ENCODE results near the gene AKAP13. TPM values are rescaled to one million over a fixed set of nuclear protein-coding genes. Genes with fewer than 3 reads are reported as not detected.

The AKAP13 gene
- total and polyA plus RNA-seq, 2 of the 8 experiments (the other 6 are each of a cell fraction or from before 2014, with no cell fraction given): 14.0 to 46.2 TPM

DNA sequence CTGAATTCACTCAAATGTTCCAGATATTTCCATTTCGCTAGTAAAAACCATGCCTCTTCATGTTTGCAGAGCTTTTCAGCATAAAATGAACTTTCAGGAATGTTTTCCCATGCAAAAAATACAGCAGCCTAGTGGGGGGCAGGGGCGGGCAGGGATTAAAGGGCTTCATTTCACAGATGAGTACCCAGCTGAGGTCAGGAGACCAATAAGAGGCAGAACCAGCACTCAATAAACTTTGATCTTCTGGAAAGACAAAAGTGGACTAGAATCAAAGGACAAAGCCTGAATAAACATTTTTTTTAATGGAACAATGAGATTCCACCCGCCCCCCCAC, 406.3 kb downstream of the AKAP13 start:
- H3K23me2 ChIP-seq (ENCODE audit: low read depth, low read length): no peaks in the 10 kb centered on the region
- H3K79me2 ChIP-seq (ENCODE audit: control insufficient read depth in 1 of 2, insufficient read depth in 2 of 2, low read length in 2 of 2): peaks cover 11 to 92% of the 10 kb centered on the region in 2 experiments
- no peak overlapping the region for H2AFZ ChIP-seq (ENCODE audit: low read length)
- no peak overlapping the region for H3K23ac ChIP-seq (ENCODE audit: insufficient read length)
- no peak overlapping the region for H2AK5ac ChIP-seq (ENCODE audit: low read depth, low read length)
- no peak overlapping the region for H3K14ac ChIP-seq (ENCODE audit: insufficient read length)
- no peak overlapping the region for H3K9ac ChIP-seq (replicated peaks in 1 of 4; ENCODE audit: extremely low read depth in 1 of 4, low read depth in 3 of 4, low read length in 3 of 4)
- H3K36me3 ChIP-seq (ENCODE audit: control insufficient read depth in 2 of 4, insufficient read depth in 4 of 4, low read length in 3 of 4): no peaks in the 10 kb centered on the region
- H3K4ac ChIP-seq (replicated peaks; ENCODE audit: insufficient read length, low read depth, low read length): no peak overlapping the region
- no peak overlapping the region for H2BK20ac ChIP-seq (ENCODE audit: low read length)
- ChIA-PET POLR2A (ENCODE audit: partially characterized antibody) (interaction anchor here (1.1 to 1.2 kb wide), 2 partner anchors 9 to 35 kb away, joined by 3 to 4 read pairs; no protein-coding TSS in a partner anchor), CTCF (ENCODE audit: partially characterized antibody) (interaction anchor here (1.5 to 4.4 kb wide), 4 partner anchors 9 to 57 kb away, joined by 3 to 16 read pairs (median 5); no protein-coding TSS in a partner anchor)
- H3K18ac ChIP-seq (ENCODE audit: extremely low read depth, low read length): no peak overlapping the region
- peaks cover 0 to 21% (median 11%) of the 10 kb centered on the region in 4 experiments; a peak in 6 of 7 replicates for H3K4me1 ChIP-seq (replicated peaks in 1 of 4; ENCODE audit: control insufficient read depth in 3 of 4, insufficient read depth in 4 of 4, low read length in 3 of 4)
- no peak overlapping the region for H3K56ac ChIP-seq (replicated peaks; ENCODE audit: insufficient read length, low read depth, low read length)
- no peak overlapping the region for H3K4me3 ChIP-seq (ENCODE audit: extremely low read depth in 1 of 4, insufficient read depth in 2 of 4, low read depth in 3 of 4, low read length in 4 of 4)
- no peak overlapping the region for H4K5ac ChIP-seq (ENCODE audit: insufficient read length, low read depth, low read length)
- peaks cover 23% of the 10 kb centered on the region for H3K79me1 ChIP-seq (ENCODE audit: low read depth, low read length)
- no peak overlapping the region for H2BK120ac ChIP-seq (replicated peaks; ENCODE audit: low read depth, low read length)
- peaks cover 17 to 24% of the 10 kb centered on the region in 2 experiments for H4K20me1 ChIP-seq (replicated peaks in 1 of 2; ENCODE audit: control insufficient read depth in 1 of 2, insufficient read depth in 2 of 2, low read length in 2 of 2)
- TF ChIP-seq RFX5 (IDR thresholded peaks at IDR 0.05; ENCODE audit: borderline replicate concordance, low read depth, low read length) (no peak), SAP30 (IDR thresholded peaks at IDR 0.05; ENCODE audit: insufficient read depth, insufficient replicate concordance, low read length) (no peak), TCF12 (IDR thresholded peaks at IDR 0.05; ENCODE audit: low read depth, low read length) (no peak), CREB1 (IDR thresholded peaks at IDR 0.05) (no peak), POLR2AphosphoS5 (IDR thresholded peaks at IDR 0.05; ENCODE audit: low read depth, low read length) (no peak), CEBPB (IDR thresholded peaks at IDR 0.05; ENCODE audit: low read depth, low read length) (no peak), JUN (IDR thresholded peaks at IDR 0.05; ENCODE audit: low read depth, low read length) (no peak), JUND (IDR thresholded peaks at IDR 0.05; ENCODE audit: low read length) (no peak), KDM4A (IDR thresholded peaks at IDR 0.05; ENCODE audit: low read depth, low read length, severe bottlenecking) (no peak), SIRT6 (IDR thresholded peaks at IDR 0.05; ENCODE audit: low read length) (no peak), SRF (IDR thresholded peaks at IDR 0.05; ENCODE audit: low read depth, low read length) (no peak), TAF7 (optimal IDR thresholded peaks at IDR 0.05; ENCODE audit: borderline replicate concordance, low read depth, low read length) (no peak), SP1 (IDR thresholded peaks at IDR 0.05; ENCODE audit: low read depth, low read length) (no peak), RAD21 (IDR thresholded peaks at IDR 0.05 in 1 of 2, conservative IDR thresholded peaks at IDR 0.05 in 1 of 2; ENCODE audit: low read depth in 2 of 2, low read length in 2 of 2) (no peak), ZNF274 (IDR thresholded peaks at IDR 0.05; ENCODE audit: borderline replicate concordance, extremely low read depth, low read length) (no peak)
- FAIRE-seq (no peak), DNase-seq (ENCODE audit: low read depth in 1 of 2, low spot score in 2 of 2) (no peak)
- H3K4me2 ChIP-seq (ENCODE audit: insufficient read depth in 1 of 2, low read depth in 2 of 2, low read length in 2 of 2): no peak overlapping the region
- no peaks in the 10 kb centered on the region for H3K9me3 ChIP-seq (ENCODE audit: insufficient read depth in 2 of 2, low read depth in 1 of 2, low read length in 1 of 2)
- no peak overlapping the region for H2BK12ac ChIP-seq (ENCODE audit: low read depth, low read length)
- H4K91ac ChIP-seq (replicated peaks; ENCODE audit: insufficient read length, low read length): no peak overlapping the region
- H2BK15ac ChIP-seq (ENCODE audit: low read length): no peak overlapping the region
- no peaks in the 10 kb centered on the region for H3K27me3 ChIP-seq (replicated peaks in 1 of 4; ENCODE audit: control insufficient read depth in 3 of 4, extremely low read depth in 1 of 4, insufficient read depth in 3 of 4, low read length in 3 of 4)
- no peak overlapping the region for H4K8ac ChIP-seq (ENCODE audit: extremely low read depth, insufficient read depth, low read length)
- WGBS, 2 experiments (ENCODE audit: extremely low coverage in 1 of 2, insufficient coverage in 1 of 2, insufficient read length in 1 of 2, insufficient replicate concordance in 2 of 2, low coverage in 1 of 2, low lambda C conversion rate in 2 of 2, missing lambda C conversion rate in 1 of 2): 77% methylated on average over 3 of the region's 3 CpGs; no CpG with 5 or more reads in 1 of the 2 experiments
- no peak overlapping the region for H3K27ac ChIP-seq (ENCODE audit: low read depth, low read length)
- no peak overlapping the region for H2BK5ac ChIP-seq (ENCODE audit: low read depth, low read length)

All from H1 (cell line).